Panc1 (cell line): Measurements from ENCODE around the gene SCYL3.

Experiments used
- CTCF ChIP-seq: fragments of 450-650 bp; IDR thresholded peaks from 2 replicates; pipeline ENCODE4 v1.5.1; 2017; ENCODE audit warnings: mild to moderate bottlenecking
- POLR2AphosphoS5 ChIP-seq: IDR thresholded peaks from 2 replicates; pipeline ENCODE4 v1.6.1; 2012; ENCODE audit warnings: mild to moderate bottlenecking, low read depth, low read length, moderate library complexity

GRCh38 chr1:169836198-169836597, 57.5 kb downstream of the SCYL3 start:
- no peak for TF ChIP-seq POLR2AphosphoS5
- TF ChIP-seq CTCF, result no peak
